Omental fat pad (tissue), 4 donors: ENCODE results near the gene ACTL10. TPM values are rescaled to one million over a fixed set of nuclear protein-coding genes. Genes with fewer than 3 reads are reported as not detected.
"Not testable (repeated sequence)": the region's sequence is repeated elsewhere in the genome, so short reads cannot be mapped to it uniquely, and the experiment has no call there.

Experiments
- ATAC-seq: fragments of 150-250 bp; one replicate; pipeline ENCODE4 v1.9.1; 2016; ENCODE audit warnings: mild to moderate bottlenecking, moderate library complexity; ENCODE audit not compliant: low FRiP score
- DNase-seq: peaks from one replicate; pipeline ENCODE4 v3.0.0-alpha.2; 2019; ENCODE audit warnings: low spot score
- CTCF ChIP-seq, 3 donors: fragments of 450-650 bp; IDR thresholded peaks; one replicate each; pipeline ENCODE4 v1.5.1; 2016 to 2017; ENCODE audit warnings: antibody characterized with exemption in 3 of 3, mild to moderate bottlenecking in 3 of 3, moderate library complexity in 2 of 3
- total RNA-seq, 4 donors: library from RNA; depleted of rRNA; stranded (reverse); fragments of >200 nt; gene quantifications; one replicate each; pipeline ENCODE4 v1.1.0, GENCODE V29; 2016

The ACTL10 gene
- total RNA-seq, 4 donors from 2014 or later, result 1.1 to 2.4 (median 1.8) TPM

- DNase-seq (no peak), ATAC-seq (no peak)
- no peak for TF ChIP-seq CTCF (IDR thresholded peaks at IDR 0.05)
Observed at GRCh38 chr20:33644313-33645071, 22.3 kb upstream of the ACTL10 start.

- no peak for TF ChIP-seq CTCF (IDR thresholded peaks at IDR 0.05)
- no peak for DNase-seq
- ATAC-seq, result no peak
Observed at GRCh38 chr20:33645072-33645358, 21.7 kb upstream of the ACTL10 start.

DNA sequence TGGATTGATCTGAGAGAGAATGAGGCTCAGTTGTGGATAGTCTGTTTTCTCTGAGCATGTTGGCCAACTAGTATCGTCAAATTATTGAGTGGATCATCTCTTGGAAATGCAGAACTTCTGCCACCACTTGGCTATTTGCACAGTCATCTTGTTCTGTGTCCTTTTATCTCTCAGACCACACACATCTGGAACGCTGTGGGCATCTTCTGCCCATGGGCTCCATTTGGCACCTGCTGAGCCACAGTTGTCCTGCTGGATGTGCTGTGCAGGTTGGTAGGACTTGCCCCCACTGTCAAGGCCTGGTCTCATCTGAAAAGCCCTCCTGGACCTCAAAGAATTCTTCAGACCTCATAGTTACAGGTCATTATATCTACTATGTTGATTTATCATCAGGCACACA is 21.3 kb upstream of the ACTL10 start:
- DNase-seq (no peak), ATAC-seq (no peak)
- no peak for TF ChIP-seq CTCF (IDR thresholded peaks at IDR 0.05)

DNA sequence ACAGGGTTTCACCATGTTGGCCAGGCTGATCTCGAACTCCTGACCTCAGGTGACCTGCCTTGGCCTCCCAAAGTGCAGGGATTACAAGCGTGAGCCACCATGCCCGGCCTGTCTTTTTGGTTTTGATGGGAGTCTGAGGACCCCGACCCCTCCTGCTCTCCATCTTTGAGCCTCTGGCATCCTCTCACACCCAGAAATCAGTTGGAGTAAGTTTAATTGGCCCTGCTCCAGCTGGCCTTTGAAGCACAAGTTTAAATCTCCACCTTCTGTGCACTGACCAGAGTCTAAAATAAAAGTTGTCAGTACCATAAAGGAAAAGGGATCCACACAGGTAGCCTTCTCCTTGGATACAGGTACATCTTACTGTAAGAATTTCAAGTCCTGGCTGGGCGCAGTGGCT is 20.6 kb upstream of the ACTL10 start:
- no peak for DNase-seq
- TF ChIP-seq CTCF (IDR thresholded peaks at IDR 0.05), result no peak
- ATAC-seq, result no peak

DNA sequence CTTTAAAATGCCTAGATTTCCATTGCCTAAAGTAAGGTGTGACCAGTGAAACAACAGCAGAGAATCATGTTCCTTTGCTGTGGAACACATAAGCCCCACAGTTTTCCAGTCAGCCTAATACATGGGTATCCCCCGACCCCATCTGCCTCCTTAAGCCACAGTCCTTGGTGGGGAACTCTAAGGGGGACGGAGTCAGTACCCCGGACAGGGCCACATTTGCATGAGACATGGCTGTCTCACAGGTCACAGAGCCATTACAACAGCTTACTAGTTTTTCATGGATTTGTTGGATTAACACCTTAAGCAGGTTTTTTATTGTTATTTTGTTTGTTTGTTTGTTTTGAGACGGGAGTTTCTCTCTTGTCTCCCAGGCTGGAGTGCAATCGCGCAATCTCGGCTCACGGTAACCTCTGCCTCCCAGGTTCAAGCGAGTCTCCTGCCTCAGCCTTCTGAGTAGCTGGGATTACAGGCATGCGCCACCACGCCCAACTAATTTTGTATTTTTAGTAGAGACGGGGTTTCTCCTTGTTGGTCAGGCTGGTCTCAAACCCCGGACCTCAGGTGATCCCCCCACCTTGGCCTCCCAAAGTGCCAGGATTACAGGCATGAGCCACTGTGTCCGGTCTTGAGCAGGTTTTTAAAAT is 19.7 kb upstream of the ACTL10 start:
- ATAC-seq, DNase-seq: not testable (repeated sequence)

- ATAC-seq, result no peak
Observed at GRCh38 chr20:33647603-33648395, 18.9 kb upstream of the ACTL10 start.

More at GRCh38 chr20:33647603-33648395, 18.9 kb upstream of the ACTL10 start:
- TF ChIP-seq CTCF (IDR thresholded peaks at IDR 0.05), result no peak
- no peak for DNase-seq
